GM12878 (cell line): ENCODE measurements around the gene CASP4. TPM values are rescaled to one million over a fixed set of nuclear protein-coding genes. Genes with fewer than 3 reads are reported as not detected.

Experiments used
- ATAC-seq: fragments of 200-7000 bp; cut with Tn5 transposase; 3 replicates; pipeline ENCODE4 v1.9.1; 2020; ENCODE audit warnings: mild to moderate bottlenecking, moderate library complexity
- BruUV-seq: library from RNA; stranded (reverse); fragments of 400-500 nt; replicated peaks from 2 replicates; lab custom pipeline; 2021; lab: Mats Ljungman, UMichigan
- CTCF ChIA-PET: fragments of 300-600 bp; sonication (Branson Sonifier 250); formaldehyde crosslinking; extraction: SDS; loops from one replicate; lab custom pipeline; 2021; ENCODE audit warnings: inconsistent platforms; lab: Yijun Ruan, JAX
- POLR2A ChIA-PET: fragments of 350-600 bp; formaldehyde crosslinking; extraction: SDS; loops from one replicate; lab custom pipeline; 2021; ENCODE audit warnings: inconsistent platforms; lab: Charles Lee
- RAD21 ChIA-PET: fragments of 300-600 bp; sonication (Branson Sonifier 250); formaldehyde crosslinking; loops from one replicate; lab custom pipeline; 2023; ENCODE audit warnings: antibody characterized with exemption; ENCODE audit not compliant: unreplicated experiment; lab: Charles Lee
- SMC1A ChIA-PET: fragments of 300-600 bp; sonication (Branson Sonifier 250); formaldehyde crosslinking; loops from one replicate; lab custom pipeline; 2023; ENCODE audit not compliant: unreplicated experiment, uncharacterized antibody; lab: Charles Lee
- DNase-seq: peaks from one replicate; pipeline ENCODE4 v3.0.0-alpha.2; 2011; ENCODE audit warnings: low read depth, low spot score
- FAIRE-seq: peaks from 3 replicates; lab custom pipeline; 2011; peaks lifted over from hg19 to GRCh38; lab: Jason Lieb, UNC
- H2AFZ ChIP-seq: 2 replicates; pipeline ENCODE4 v1.6.0; 2011; ENCODE audit warnings: low read depth, low read length, control low read depth; ENCODE audit not compliant: control insufficient read depth
- H3K27ac ChIP-seq: 2 replicates; pipeline ENCODE4 v1.5.1; 2011; ENCODE audit warnings: control low read depth; ENCODE audit not compliant: control insufficient read depth, insufficient read depth
- H3K27me3 ChIP-seq, 2 experiments: replicated peaks in 1 of 2; 2 replicates each; pipeline versions ENCODE4 v1.6.0 to v1.6.1; 2011; ENCODE audit warnings: low read length in 1 of 2; ENCODE audit not compliant: control insufficient read depth in 2 of 2, insufficient read depth in 2 of 2
- H3K36me3 ChIP-seq, 2 experiments: 2 replicates each; pipeline ENCODE4 v1.5.1; 2011; ENCODE audit warnings: low read length in 1 of 2; ENCODE audit not compliant: control insufficient read depth in 2 of 2, insufficient read depth in 2 of 2
- H3K4me1 ChIP-seq: 2 replicates; pipeline ENCODE4 v1.6.1; 2011; ENCODE audit warnings: mild to moderate bottlenecking, low read length, moderate library complexity, mixed read lengths; ENCODE audit not compliant: control insufficient read depth, insufficient read depth
- H3K4me2 ChIP-seq: 2 replicates; pipeline ENCODE4 v1.6.0; 2011; ENCODE audit warnings: control low read depth; ENCODE audit not compliant: control insufficient read depth, insufficient read depth
- H3K4me3 ChIP-seq: fragments of 200-600 bp; sonication (generic); 2 replicates; pipeline ENCODE4 v1.5.1; 2016
- H3K79me2 ChIP-seq: 2 replicates; pipeline ENCODE4 v1.6.0; 2011; ENCODE audit warnings: low read length; ENCODE audit not compliant: control insufficient read depth, insufficient read depth
- H3K9ac ChIP-seq: 2 replicates; pipeline ENCODE4 v1.8.0; 2011; ENCODE audit warnings: low read length, control low read depth, mixed read lengths; ENCODE audit not compliant: control insufficient read depth, insufficient read depth
- H3K9me3 ChIP-seq: replicated peaks from 3 replicates; pipeline ENCODE4 v1.5.1; 2011; ENCODE audit warnings: mild to moderate bottlenecking, low read length; ENCODE audit not compliant: control insufficient read depth, insufficient read depth
- H4K20me1 ChIP-seq: 2 replicates; pipeline ENCODE4 v1.6.0; 2011; ENCODE audit not compliant: control insufficient read depth, insufficient read depth
- BRCA1 ChIP-seq: IDR thresholded peaks from 2 replicates; pipeline ENCODE4 v1.6.1; 2011; ENCODE audit warnings: low read depth, low read length, improper control_type of control experiment
- CBFB ChIP-seq: IDR thresholded peaks from 2 replicates; pipeline ENCODE4 v1.6.1; 2016; ENCODE audit warnings: antibody characterized with exemption, low read depth
- ESRRA ChIP-seq: IDR thresholded peaks from 2 replicates; pipeline ENCODE4 v1.6.1; 2012; ENCODE audit warnings: mild to moderate bottlenecking, low read length, improper control_type of control experiment
- IKZF2 ChIP-seq, 2 experiments: fragments of 450-650 bp; IDR thresholded peaks; 2 replicates each; pipeline ENCODE4 v1.6.1; 2017; ENCODE audit warnings: mild to moderate bottlenecking in 2 of 2, moderate library complexity in 2 of 2
- JUND ChIP-seq: IDR thresholded peaks from 2 replicates; pipeline ENCODE4 v1.6.1; 2012; ENCODE audit warnings: low read depth, mild to moderate bottlenecking, low read length, improper control_type of control experiment, moderate library complexity
- MEF2A ChIP-seq: IDR thresholded peaks from 2 replicates; pipeline ENCODE4 v1.6.1; 2011; ENCODE audit warnings: low read depth, mild to moderate bottlenecking, low read length, moderate library complexity; ENCODE audit not compliant: insufficient read depth
- MYC ChIP-seq: IDR thresholded peaks from 2 replicates; pipeline ENCODE4 v1.6.1; 2011; ENCODE audit warnings: mild to moderate bottlenecking, low read length, moderate library complexity, inconsistent platforms; ENCODE audit not compliant: insufficient read depth, insufficient replicate concordance, insufficient read length, severe bottlenecking
- NR2C2 ChIP-seq: IDR thresholded peaks from 2 replicates; pipeline ENCODE4 v1.6.1; 2011; ENCODE audit warnings: borderline replicate concordance, low read depth; ENCODE audit not compliant: control insufficient read depth, insufficient read length
- PAX5 ChIP-seq: IDR thresholded peaks from 2 replicates; pipeline ENCODE4 v1.6.1; 2011; ENCODE audit warnings: low read depth, low read length, borderline replicate concordance
- SIX5 ChIP-seq: IDR thresholded peaks from 2 replicates; pipeline ENCODE4 v1.6.1; 2011; ENCODE audit warnings: mild to moderate bottlenecking, low read depth, low read length, moderate library complexity; ENCODE audit not compliant: severe bottlenecking
- SUZ12 ChIP-seq: fragments of 200-600 bp; sonication (generic); IDR thresholded peaks from one replicate; pipeline ENCODE4 v1.6.1; 2018; ENCODE audit warnings: antibody characterized with exemption, mild to moderate bottlenecking; ENCODE audit not compliant: unreplicated experiment
- WGBS: methylation state at CpG from one replicate; pipeline ENCODE4 v1.1.6; 2016; ENCODE audit warnings: low lambda C conversion rate; ENCODE audit not compliant: insufficient replicate concordance, insufficient coverage; ENCODE audit errors: missing lambda C conversion rate; 5-methylcytosine and 5-hydroxymethylcytosine counted together
- in situ Hi-C: fragments of 300-500 bp; cut with MboI; formaldehyde crosslinking; loops from 9 replicates; pipeline ENCODE4 v1.14.3; 2018; ENCODE audit warnings: mixed read lengths
- intact Hi-C: fragments of 100-400 bp; cut with micrococcal nuclease; formaldehyde crosslinking; loops from one replicate; pipeline ENCODE4 v1.14.2; 2022; ENCODE audit not compliant: unreplicated experiment
- polyA plus RNA-seq, 11 experiments: library from polyadenylated mRNA; depleted of rRNA in 4 of 11; unstranded in 6 of 11; stranded (reverse) in 5 of 11; fragments of >200 nt; fragmentation: Nextera tagmentation in 4 of 11; fragmentation: Illumina TruSeq in 1 of 11; extraction: Ambion mirVana in 4 of 11; extraction: Trizol in 1 of 11; gene quantifications; 1 replicate in 1 of 11; 2 replicates in 10 of 11; pipeline versions ENCODE4 v1.2.1 to v1.2.3, GENCODE V29; 2011 to 2016; ENCODE audit warnings: inconsistent platforms in 2 of 11, missing spikeins in 2 of 11, low read depth in 1 of 11
- total RNA-seq, 4 experiments: library from RNA; depleted of rRNA in 3 of 4; stranded (reverse); fragments of >200 nt in 3 of 4; fragmentation: Illumina TruSeq in 1 of 4; extraction: Trizol in 1 of 4; gene quantifications; 2 replicates each; pipeline versions ENCODE4 v1.2.1 to v1.2.3, GENCODE V29; 2013 to 2021
- TF ChIP-seq, protein P1 (sequence below): fragments of 150-350 bp; IDR thresholded peaks from 2 replicates; pipeline ENCODE4 v1.6.1; 2016; ENCODE audit warnings: low read depth, low read length
- TF ChIP-seq, protein P2 (sequence below): IDR thresholded peaks from 2 replicates; pipeline ENCODE4 v1.6.1; 2012; ENCODE audit warnings: improper control_type of control experiment, low read depth, low read length; ENCODE audit not compliant: insufficient replicate concordance
- TF ChIP-seq, protein P3 (sequence below): IDR thresholded peaks from 2 replicates; pipeline ENCODE4 v1.6.1; 2011; ENCODE audit warnings: low read depth, low read length, improper control_type of control experiment, borderline replicate concordance

Gene CASP4
- total and polyA plus RNA-seq, 10 of the 15 experiments (the other 5 are each of a cell fraction or from before 2014, with no cell fraction given): 25.3 to 113 (median 50.0) TPM

DNA sequence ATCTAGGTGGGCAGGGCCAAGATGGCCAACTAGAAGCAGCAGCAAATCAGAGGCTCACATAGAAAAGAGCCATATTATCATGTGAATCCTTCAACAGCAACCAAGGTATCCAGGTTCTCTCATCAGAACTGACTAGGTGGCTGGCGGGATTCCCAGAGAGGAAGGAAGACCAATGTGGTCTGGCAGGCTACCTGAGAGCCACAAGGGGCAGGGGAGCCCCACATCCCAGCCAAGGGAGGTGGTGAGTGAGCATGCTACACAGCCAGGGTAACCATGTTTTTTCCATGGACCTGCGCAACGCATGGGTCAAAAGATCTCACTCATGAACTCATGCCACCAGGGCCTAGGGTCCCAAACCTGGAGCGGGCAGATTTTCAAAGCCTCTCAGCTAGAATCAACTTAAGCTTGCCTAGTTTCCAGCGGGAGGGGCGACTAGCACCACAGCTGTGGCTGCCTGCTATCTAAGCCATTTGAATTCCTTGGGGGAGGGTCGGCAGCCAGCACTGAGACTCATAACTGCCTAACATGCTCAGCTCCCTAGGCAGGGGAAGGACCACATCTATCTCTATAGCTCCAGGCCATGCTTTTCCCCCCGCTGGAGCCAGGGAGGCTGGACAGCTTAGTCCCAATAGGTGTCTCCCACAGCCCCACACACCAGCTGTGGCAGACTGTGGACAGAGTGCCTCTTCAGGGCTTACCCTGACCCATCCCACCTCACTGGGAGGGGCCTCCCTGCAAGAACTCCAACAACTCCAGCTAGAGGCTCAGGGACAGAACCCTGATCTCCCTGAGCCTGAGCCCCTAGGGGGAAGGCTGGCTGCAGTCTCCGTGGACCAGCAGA is 41.4 kb downstream of the CASP4 start:
- H4K20me1 ChIP-seq: no peaks in the 10 kb centered on the region
- H3K4me3 ChIP-seq: no peak overlapping the region
- no peaks in the 10 kb centered on the region for H3K9me3 ChIP-seq
- H3K27me3 ChIP-seq: no peaks in the 10 kb centered on the region
- H3K27ac ChIP-seq: no peak overlapping the region
- H3K9ac ChIP-seq: no peak overlapping the region
- FAIRE-seq (no peak), ATAC-seq (no peak), DNase-seq (no peak)
- H3K4me2 ChIP-seq: no peak overlapping the region
- no peaks in the 10 kb centered on the region for H3K4me1 ChIP-seq
- in situ Hi-C loops (no loop called here), intact Hi-C loops (no loop called here)
- H3K79me2 ChIP-seq: no peaks in the 10 kb centered on the region
- ChIA-PET RAD21 (no interaction called here), SMC1A (no interaction called here), CTCF (no interaction called here), POLR2A (no interaction called here)
- no TSS peak for BruUV-seq
- WGBS: 55% methylated on average over 9 of the region's 9 CpGs
- H2AFZ ChIP-seq: no peak overlapping the region
- TF ChIP-seq SUZ12 (no peak), NR2C2 (no peak), IKZF2 (IDR thresholded peaks at IDR 0.05) (no peak), CBFB (no peak), MEF2A (no peak), BRCA1 (no peak), PAX5 (no peak), JUND (no peak), SIX5 (no peak), ESRRA (no peak), MYC (no peak)
- TF ChIP-seq, protein P1, sequence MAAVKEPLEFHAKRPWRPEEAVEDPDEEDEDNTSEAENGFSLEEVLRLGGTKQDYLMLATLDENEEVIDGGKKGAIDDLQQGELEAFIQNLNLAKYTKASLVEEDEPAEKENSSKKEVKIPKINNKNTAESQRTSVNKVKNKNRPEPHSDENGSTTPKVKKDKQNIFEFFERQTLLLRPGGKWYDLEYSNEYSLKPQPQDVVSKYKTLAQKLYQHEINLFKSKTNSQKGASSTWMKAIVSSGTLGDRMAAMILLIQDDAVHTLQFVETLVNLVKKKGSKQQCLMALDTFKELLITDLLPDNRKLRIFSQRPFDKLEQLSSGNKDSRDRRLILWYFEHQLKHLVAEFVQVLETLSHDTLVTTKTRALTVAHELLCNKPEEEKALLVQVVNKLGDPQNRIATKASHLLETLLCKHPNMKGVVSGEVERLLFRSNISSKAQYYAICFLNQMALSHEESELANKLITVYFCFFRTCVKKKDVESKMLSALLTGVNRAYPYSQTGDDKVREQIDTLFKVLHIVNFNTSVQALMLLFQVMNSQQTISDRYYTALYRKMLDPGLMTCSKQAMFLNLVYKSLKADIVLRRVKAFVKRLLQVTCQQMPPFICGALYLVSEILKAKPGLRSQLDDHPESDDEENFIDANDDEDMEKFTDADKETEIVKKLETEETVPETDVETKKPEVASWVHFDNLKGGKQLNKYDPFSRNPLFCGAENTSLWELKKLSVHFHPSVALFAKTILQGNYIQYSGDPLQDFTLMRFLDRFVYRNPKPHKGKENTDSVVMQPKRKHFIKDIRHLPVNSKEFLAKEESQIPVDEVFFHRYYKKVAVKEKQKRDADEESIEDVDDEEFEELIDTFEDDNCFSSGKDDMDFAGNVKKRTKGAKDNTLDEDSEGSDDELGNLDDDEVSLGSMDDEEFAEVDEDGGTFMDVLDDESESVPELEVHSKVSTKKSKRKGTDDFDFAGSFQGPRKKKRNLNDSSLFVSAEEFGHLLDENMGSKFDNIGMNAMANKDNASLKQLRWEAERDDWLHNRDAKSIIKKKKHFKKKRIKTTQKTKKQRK: no peak
- TF ChIP-seq, protein P2, sequence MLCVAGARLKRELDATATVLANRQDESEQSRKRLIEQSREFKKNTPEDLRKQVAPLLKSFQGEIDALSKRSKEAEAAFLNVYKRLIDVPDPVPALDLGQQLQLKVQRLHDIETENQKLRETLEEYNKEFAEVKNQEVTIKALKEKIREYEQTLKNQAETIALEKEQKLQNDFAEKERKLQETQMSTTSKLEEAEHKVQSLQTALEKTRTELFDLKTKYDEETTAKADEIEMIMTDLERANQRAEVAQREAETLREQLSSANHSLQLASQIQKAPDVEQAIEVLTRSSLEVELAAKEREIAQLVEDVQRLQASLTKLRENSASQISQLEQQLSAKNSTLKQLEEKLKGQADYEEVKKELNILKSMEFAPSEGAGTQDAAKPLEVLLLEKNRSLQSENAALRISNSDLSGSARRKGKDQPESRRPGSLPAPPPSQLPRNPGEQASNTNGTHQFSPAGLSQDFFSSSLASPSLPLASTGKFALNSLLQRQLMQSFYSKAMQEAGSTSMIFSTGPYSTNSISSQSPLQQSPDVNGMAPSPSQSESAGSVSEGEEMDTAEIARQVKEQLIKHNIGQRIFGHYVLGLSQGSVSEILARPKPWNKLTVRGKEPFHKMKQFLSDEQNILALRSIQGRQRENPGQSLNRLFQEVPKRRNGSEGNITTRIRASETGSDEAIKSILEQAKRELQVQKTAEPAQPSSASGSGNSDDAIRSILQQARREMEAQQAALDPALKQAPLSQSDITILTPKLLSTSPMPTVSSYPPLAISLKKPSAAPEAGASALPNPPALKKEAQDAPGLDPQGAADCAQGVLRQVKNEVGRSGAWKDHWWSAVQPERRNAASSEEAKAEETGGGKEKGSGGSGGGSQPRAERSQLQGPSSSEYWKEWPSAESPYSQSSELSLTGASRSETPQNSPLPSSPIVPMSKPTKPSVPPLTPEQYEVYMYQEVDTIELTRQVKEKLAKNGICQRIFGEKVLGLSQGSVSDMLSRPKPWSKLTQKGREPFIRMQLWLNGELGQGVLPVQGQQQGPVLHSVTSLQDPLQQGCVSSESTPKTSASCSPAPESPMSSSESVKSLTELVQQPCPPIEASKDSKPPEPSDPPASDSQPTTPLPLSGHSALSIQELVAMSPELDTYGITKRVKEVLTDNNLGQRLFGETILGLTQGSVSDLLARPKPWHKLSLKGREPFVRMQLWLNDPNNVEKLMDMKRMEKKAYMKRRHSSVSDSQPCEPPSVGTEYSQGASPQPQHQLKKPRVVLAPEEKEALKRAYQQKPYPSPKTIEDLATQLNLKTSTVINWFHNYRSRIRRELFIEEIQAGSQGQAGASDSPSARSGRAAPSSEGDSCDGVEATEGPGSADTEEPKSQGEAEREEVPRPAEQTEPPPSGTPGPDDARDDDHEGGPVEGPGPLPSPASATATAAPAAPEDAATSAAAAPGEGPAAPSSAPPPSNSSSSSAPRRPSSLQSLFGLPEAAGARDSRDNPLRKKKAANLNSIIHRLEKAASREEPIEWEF: no peak
- TF ChIP-seq, protein P3, sequence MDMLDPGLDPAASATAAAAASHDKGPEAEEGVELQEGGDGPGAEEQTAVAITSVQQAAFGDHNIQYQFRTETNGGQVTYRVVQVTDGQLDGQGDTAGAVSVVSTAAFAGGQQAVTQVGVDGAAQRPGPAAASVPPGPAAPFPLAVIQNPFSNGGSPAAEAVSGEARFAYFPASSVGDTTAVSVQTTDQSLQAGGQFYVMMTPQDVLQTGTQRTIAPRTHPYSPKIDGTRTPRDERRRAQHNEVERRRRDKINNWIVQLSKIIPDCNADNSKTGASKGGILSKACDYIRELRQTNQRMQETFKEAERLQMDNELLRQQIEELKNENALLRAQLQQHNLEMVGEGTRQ: no peak
- TF ChIP-seq, all 136 proteins: peak for 0
- H3K36me3 ChIP-seq: no peaks in the 10 kb centered on the region
